A172 (cell line): Measurements from ENCODE around the gene SIX5. TPM values are rescaled to one million over a fixed set of nuclear protein-coding genes. Genes with fewer than 3 reads are reported as not detected.

ENCODE experiments used
- total RNA-seq: library from RNA; depleted of rRNA; stranded (reverse); fragments of >200 nt; shearing (Covaris generic); gene quantifications from 2 replicates; pipeline ENCODE4 v1.2.3, GENCODE V29; 2014; rRNA removed

SIX5 gene
- total RNA-seq, 1 experiment from 2014 or later: 9.5 TPM

Other genes with a start within 250 kb of the SIX5 start
- 4.0 and 8.6 TPM in 2 replicates for gene OPA3, start 184.4 kb downstream of the SIX5 start, total RNA-seq
- not detected in 2 replicates for gene GPR4, start 167.0 kb downstream of the SIX5 start, total RNA-seq
- 4.2 and 4.4 TPM in 2 replicates for gene EML2, start 129.9 kb downstream of the SIX5 start, total RNA-seq
- 0.10 and 0.72 TPM in 2 replicates for gene GIPR, start 101.0 kb downstream of the SIX5 start, total RNA-seq
- gene SNRPD2, start 77.3 kb downstream of the SIX5 start, total RNA-seq: 260 and 319 TPM in 2 replicates
- gene QPCTL, start 76.6 kb downstream of the SIX5 start, total RNA-seq: 5.1 and 8.2 TPM in 2 replicates
- gene FBXO46, start 38.4 kb downstream of the SIX5 start, total RNA-seq: 2.4 and 3.0 TPM in 2 replicates
- gene MEIOSIN, start 35.8 kb downstream of the SIX5 start, total RNA-seq: not detected in 2 replicates
- gene DMPK, start 13.2 kb upstream of the SIX5 start, total RNA-seq: 25.1 and 30.5 TPM in 2 replicates
- 14.8 and 27.0 TPM in 2 replicates for gene DMWD, start 23.6 kb upstream of the SIX5 start, total RNA-seq
- gene RSPH6A, start 46.1 kb upstream of the SIX5 start, total RNA-seq: not detected in 2 replicates
- gene SYMPK, start 93.9 kb upstream of the SIX5 start, total RNA-seq: 18.6 and 25.5 TPM in 2 replicates
- not detected in 2 replicates for gene FOXA3, start 95.1 kb upstream of the SIX5 start, total RNA-seq
- gene IRF2BP1, start 116.9 kb upstream of the SIX5 start, total RNA-seq: 16.2 and 24.6 TPM in 2 replicates
- 0.48 and 1.1 TPM in 2 replicates for gene MYPOP, start 133.4 kb upstream of the SIX5 start, total RNA-seq
- not detected in 2 replicates for gene NANOS2, start 145.5 kb upstream of the SIX5 start, total RNA-seq
- gene NOVA2, start 204.6 kb upstream of the SIX5 start, total RNA-seq: 0.17 and 0.53 TPM in 2 replicates
- gene CCDC61, start 226.2 kb upstream of the SIX5 start, total RNA-seq: 2.4 and 3.1 TPM in 2 replicates